ENCODE measurements around the gene ARID3A. TPM values are rescaled to one million over a fixed set of nuclear protein-coding genes. Genes with fewer than 3 reads are reported as not detected.

ARID3A gene
- total RNA-seq, 2 experiments from 2014 or later = 9.9 to 21.6 TPM

GRCh38 chr19:948842-949496 is 23.1 kb downstream of the ARID3A start:
- no peaks in the 10 kb centered on the region for H3K79me2 ChIP-seq (ENCODE audit: insufficient read depth, low read depth, low read length)
- ChIA-PET POLR2A (interaction anchor here (0.7 kb wide), 1 partner anchor 345 kb away, joined by 3 read pairs; no protein-coding TSS in a partner anchor), CTCF (ENCODE audit: unreplicated experiment) (no interaction called here)
- H3K4me2 ChIP-seq (ENCODE audit: low read length) = 0 out of 2 replicates have a peak overlapping the region, but pooled peaks have one; percentile 20
- no peak overlapping the region for H2AFZ ChIP-seq (ENCODE audit: low read length)
- H4K20me1 ChIP-seq (ENCODE audit: insufficient read depth, low read length) = no peaks in the 10 kb centered on the region
- H3K36me3 ChIP-seq (ENCODE audit: insufficient read depth, low read length) = no peaks in the 10 kb centered on the region
- H3K27ac ChIP-seq (ENCODE audit: low read depth, low read length, poor library complexity, severe bottlenecking) = no peak overlapping the region
- no peaks in the 10 kb centered on the region for H3K9me2 ChIP-seq (ENCODE audit: insufficient read depth, low read length)
- H3K4me1 ChIP-seq (ENCODE audit: insufficient read depth, low read length, poor library complexity, severe bottlenecking) = peaks cover 54% of the 10 kb centered on the region
- no peaks in the 10 kb centered on the region for H3K9me3 ChIP-seq (ENCODE audit: low read length)
- no peak overlapping the region for H3K4me3 ChIP-seq (ENCODE audit: low read depth, low read length, poor library complexity, severe bottlenecking)
- intact Hi-C loops (cut with micrococcal nuclease; ENCODE audit: unreplicated experiment) = no loop called here
- DNase-seq (ENCODE audit: low spot score) = no peak
- BruUV-seq (replicated peaks) = no TSS peak
- TF ChIP-seq CTCF (conservative IDR thresholded peaks at IDR 0.05; ENCODE audit: low read length) = no peak
- TF ChIP-seq EZH2phosphoT487 (IDR thresholded peaks at IDR 0.05; ENCODE audit: borderline replicate concordance, low read depth, low read length) = no peak

- H3K27ac ChIP-seq (ENCODE audit: low read depth, low read length, poor library complexity, severe bottlenecking) = no peak overlapping the region
- no TSS peak for BruUV-seq (replicated peaks)
- ChIA-PET POLR2A (no interaction called here), CTCF (ENCODE audit: unreplicated experiment) (no interaction called here)
- H3K9me2 ChIP-seq (ENCODE audit: insufficient read depth, low read length) = no peaks in the 10 kb centered on the region
- no peak overlapping the region for H2AFZ ChIP-seq (ENCODE audit: low read length)
- H3K4me1 ChIP-seq (ENCODE audit: insufficient read depth, low read length, poor library complexity, severe bottlenecking) = peaks cover 54% of the 10 kb centered on the region
- H4K20me1 ChIP-seq (ENCODE audit: insufficient read depth, low read length) = no peaks in the 10 kb centered on the region
- TF ChIP-seq EZH2phosphoT487 (IDR thresholded peaks at IDR 0.05; ENCODE audit: borderline replicate concordance, low read depth, low read length) = no peak
- TF ChIP-seq CTCF (conservative IDR thresholded peaks at IDR 0.05; ENCODE audit: low read length) = no peak
- intact Hi-C loops (cut with micrococcal nuclease; ENCODE audit: unreplicated experiment) = no loop called here
- no peak overlapping the region for H3K4me2 ChIP-seq (ENCODE audit: low read length)
- H3K79me2 ChIP-seq (ENCODE audit: insufficient read depth, low read depth, low read length) = no peaks in the 10 kb centered on the region
- H3K36me3 ChIP-seq (ENCODE audit: insufficient read depth, low read length) = no peaks in the 10 kb centered on the region
- no peak for DNase-seq (ENCODE audit: low spot score)
- H3K4me3 ChIP-seq (ENCODE audit: low read depth, low read length, poor library complexity, severe bottlenecking) = no peak overlapping the region
- no peaks in the 10 kb centered on the region for H3K9me3 ChIP-seq (ENCODE audit: low read length)
Measured at GRCh38 chr19:950352-951066, 24.7 kb downstream of the ARID3A start.
